HG02840 (cell line): Measurements from ENCODE around the gene TOMM20.
"Not testable (repeated sequence)": the region's sequence is repeated elsewhere in the genome, so short reads cannot be mapped to it uniquely, and the experiment has no call there.

ENCODE experiments used
- ATAC-seq: cut with Tn5 transposase; IDR thresholded peaks from one replicate; pipeline ENCODE4 v1.9.1; 2021; ENCODE audit warnings: mild to moderate bottlenecking, moderate library complexity, moderate number of reproducible peaks; ENCODE audit not compliant: unreplicated experiment, low FRiP score

Gene TOMM20

GRCh38 chr1:235128456-235129328 lies at the start of gene TOMM20:
TOMM20 (minus strand) TSS chr1:235128837; CDS start chr1:235128715, 122 bp downstream.
- ATAC-seq = peak; percentile 96

DNA sequence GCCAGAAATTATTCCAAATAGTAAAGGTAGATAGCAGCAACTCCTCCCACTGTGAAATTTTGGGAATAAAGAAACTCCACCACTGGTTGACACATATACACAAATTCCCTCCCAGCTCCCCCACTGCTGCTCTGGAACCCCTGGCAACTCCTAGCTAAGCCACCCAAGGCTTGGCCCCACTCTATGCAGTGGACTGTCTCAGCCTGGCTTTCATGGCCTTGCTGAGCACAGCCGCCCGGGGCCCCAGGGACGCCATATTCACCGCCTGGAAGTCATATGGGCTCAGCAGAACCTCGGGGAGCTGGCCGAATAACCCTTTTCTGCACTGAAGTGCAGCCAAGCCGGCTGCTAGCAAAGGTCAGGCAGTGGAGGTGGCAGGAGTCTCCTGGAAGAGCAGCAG lies 47.8 kb upstream of the TOMM20 start:
- no peak for ATAC-seq

DNA sequence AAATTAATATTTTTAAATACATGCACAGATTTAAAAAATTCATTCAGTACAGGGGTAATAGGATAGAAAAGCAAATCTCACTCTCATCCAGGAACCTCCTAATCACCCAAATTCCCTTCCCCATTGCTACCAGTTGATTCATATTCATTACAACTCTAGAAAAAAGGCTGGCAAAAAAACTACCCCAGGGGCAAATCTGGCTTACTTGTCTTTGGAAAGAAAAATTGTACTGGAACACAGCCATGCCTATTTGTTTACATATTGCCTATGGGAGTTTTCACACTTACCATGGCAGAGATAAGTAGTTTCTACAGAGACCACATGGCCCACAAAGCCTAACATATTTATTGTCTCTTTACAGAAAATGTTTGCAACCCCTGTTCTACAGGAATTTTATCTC lies 41.3 kb upstream of the TOMM20 start:
- no peak for ATAC-seq

GRCh38 chr1:235168375-235168774 lies 39.7 kb upstream of the TOMM20 start:
- ATAC-seq = no peak

- ATAC-seq = no peak
Measured at GRCh38 chr1:235161685-235162327, 33.2 kb upstream of the TOMM20 start.

- peak; percentile 91 for ATAC-seq
Measured at GRCh38 chr1:235160957-235161684, 32.5 kb upstream of the TOMM20 start, which contains the start of gene RBM34. RBM34 (minus strand) TSS chr1:235161250; CDS start chr1:235161226, 24 bp downstream.

DNA sequence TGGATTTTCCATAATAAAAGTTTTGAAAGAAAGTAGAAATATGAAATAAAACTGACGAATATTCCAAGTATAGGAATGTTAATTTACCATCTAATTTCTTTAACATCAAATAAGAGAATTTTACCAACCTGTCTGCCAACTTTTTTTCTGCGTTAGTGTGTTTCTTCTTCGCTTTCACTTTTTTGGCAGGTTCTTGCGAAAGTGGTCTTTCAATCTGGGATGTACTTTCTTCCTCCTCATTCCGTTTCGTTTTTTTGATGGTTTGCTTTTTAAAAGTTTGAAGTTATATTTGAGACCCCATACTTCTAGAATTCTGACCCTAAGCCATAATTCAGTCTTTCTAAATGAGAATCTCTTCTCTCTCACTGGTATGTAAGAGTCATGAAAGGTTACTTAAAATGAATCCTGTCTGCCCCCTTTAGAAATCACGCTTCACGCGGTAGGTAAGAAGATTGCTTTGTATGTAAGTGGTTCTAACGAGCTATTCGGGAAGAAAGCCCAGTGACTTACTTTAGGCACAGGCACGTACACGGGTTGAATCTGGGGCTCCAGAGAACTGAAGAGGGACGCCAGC lies 31.8 kb upstream of the TOMM20 start:
- no peak for ATAC-seq

GRCh38 chr1:235159930-235160329 lies 31.3 kb upstream of the TOMM20 start:
- ATAC-seq = not testable (repeated sequence)

GRCh38 chr1:235159284-235159683 lies 30.6 kb upstream of the TOMM20 start:
- not testable (repeated sequence) for ATAC-seq

DNA sequence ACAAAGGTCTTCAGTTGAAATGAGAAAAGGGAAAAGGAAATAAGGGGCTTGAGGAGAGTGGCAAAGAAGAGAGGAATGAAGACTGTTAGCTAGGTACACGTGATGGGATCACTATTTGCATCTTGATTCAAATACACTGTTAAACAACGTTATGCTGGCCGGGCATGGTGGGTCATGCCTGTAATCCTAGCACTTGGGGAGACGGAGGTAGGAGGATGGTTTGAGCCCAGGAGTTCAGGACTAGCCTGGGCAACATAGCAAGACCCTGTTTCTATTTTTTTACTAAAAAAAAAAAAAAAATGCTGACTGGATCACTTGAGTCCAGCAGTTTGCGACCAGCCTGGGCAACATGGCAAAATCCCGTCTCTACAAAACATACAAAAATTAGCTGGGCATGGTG lies 30.0 kb upstream of the TOMM20 start:
- no peak for ATAC-seq

GRCh38 chr1:235157150-235157549 lies 28.5 kb upstream of the TOMM20 start:
- no peak for ATAC-seq

DNA sequence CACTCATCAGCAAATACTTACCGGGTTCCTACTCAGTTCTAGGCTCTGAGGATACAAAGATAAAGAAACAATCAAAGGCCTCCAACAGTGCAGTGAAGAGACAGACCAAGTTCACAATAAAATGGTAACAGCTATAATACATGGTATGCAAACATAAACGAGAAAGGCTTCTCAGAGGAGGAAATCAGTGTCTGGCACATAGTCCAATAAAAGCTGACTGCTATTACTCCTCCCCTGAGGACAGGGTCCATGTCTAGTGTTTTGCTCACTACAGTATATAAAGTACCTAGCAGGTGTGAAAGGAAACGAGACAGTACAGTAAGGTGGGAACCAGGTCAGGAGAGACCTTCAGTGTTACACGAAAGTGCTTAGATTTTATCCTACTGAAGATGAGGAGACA lies 28.1 kb upstream of the TOMM20 start:
- ATAC-seq = no peak

GRCh38 chr1:235156265-235156664 lies 27.6 kb upstream of the TOMM20 start:
- no peak for ATAC-seq

DNA sequence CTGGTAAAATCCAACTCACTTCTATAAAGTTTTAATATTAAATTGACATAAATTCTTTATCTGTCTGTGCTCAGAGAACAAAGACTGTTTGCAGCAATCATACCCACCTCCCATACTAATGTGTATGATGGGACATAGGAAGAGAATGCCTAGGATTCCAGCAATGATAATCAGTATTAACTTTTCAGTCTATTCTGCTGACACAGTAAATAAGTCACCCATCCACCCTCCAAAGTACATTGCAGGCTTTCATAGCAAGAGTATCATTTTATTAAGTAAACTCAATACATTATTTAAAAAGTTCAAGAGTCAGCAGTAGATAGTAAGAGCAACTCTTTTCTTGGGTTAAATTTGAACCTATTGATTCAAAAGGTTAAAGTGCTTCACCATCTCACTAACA lies 23.6 kb upstream of the TOMM20 start:
- no peak for ATAC-seq

DNA sequence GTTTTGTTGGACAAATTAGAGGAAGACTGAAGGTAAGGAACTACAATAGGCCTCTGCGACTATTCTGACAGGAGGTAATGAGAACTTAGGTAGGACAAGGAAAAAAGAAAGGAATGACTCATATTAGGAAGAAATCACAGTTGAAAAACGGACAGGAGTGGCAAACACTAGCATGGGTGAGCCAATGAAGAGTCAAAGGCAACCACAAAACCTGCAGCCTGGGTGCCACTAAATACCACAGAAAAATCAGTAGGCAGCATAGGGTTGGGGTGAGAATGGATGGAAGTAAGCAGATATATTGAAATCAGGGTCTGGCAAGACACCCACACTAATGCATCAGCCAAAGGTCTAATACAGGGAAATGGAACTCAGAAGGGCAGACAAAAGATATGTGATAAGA lies 22.4 kb upstream of the TOMM20 start:
- no peak for ATAC-seq

- ATAC-seq = no peak
Measured at GRCh38 chr1:235149824-235150223, 21.2 kb upstream of the TOMM20 start.

DNA sequence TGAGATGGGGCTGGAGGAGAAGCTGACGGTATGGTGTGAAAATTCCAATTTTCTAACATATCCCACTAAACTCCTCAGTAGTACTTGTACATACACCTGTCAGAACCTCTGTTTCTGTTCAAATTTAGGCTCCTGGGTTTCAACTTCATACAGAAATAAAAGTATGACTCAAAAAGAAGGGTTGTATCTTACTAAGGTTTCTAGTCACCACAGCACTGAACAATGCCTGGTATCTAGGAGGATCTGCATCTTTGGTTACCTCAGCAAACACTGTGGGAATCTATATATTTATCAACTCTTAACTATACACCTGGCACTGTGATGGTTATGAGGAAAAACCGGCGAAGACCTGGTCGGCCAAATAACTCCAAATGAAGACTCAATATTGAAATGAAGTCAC lies 18.6 kb upstream of the TOMM20 start:
- ATAC-seq = no peak

DNA sequence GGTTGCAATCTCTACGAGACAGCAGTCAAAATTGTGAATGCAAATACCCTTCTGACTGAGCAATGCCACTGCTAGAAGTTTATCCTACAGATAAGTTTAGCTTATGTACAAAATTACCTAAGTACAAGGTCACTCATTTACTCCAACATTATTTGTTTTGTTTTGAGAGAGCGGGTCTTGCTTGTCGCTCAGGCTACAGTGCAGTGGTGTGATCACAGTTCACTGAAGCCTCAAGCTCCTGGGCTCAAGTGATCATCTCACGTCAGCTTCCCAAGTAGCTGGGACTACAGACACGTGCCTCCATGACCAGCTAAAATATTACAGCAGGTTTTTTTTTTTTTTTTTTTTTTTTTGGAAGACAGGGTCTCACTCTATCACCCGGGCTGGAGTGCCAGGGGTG lies 17.0 kb upstream of the TOMM20 start:
- ATAC-seq = no peak

- no peak for ATAC-seq
Measured at GRCh38 chr1:235142991-235143390, 14.4 kb upstream of the TOMM20 start.

DNA sequence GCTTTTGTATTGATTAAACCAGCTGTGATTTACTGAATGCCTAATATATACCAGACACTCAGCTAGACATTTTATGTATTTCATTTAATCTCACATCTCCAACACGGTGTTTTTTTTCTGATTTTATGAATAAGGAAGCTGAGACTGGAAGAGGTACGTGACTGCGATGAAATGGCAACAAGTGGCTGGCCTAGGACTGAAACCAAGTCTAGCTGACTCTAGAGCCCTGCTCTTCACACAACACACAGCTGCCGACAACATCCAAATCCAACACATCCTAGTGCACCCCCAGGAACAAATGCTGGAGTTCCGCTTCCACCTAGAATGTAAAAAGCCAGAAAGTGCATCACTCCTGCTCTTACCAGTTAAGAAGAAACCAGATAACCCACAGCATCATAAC lies 10.7 kb upstream of the TOMM20 start:
- no peak for ATAC-seq

- no peak for ATAC-seq
Measured at GRCh38 chr1:235138821-235139220, 10.2 kb upstream of the TOMM20 start.
